Heart left ventricle (tissue), 13 donors: ENCODE data around the gene ARMC2.
"Not testable (repeated sequence)": the region's sequence is repeated elsewhere in the genome, so short reads cannot be mapped to it uniquely, and the experiment has no call there.

Experiments
- POLR2A ChIP-seq, 2 donors: fragments of 450-650 bp; IDR thresholded peaks; one replicate each; pipeline ENCODE4 v1.6.1; 2017; ENCODE audit warnings: antibody characterized with exemption in 2 of 2, mild to moderate bottlenecking in 2 of 2, moderate library complexity in 2 of 2
- TF ChIP-seq, protein P1 (sequence below), 12 donors: fragments of 200-600 bp; sonication (generic) in 4 of 12; IDR thresholded peaks; one replicate each; pipeline versions ENCODE4 v1.5.0 to v1.8.0; 2018 to 2022; ENCODE audit warnings: antibody characterized with exemption in 12 of 12, mild to moderate bottlenecking in 5 of 12
- donor health status: ischemic (EF 13 %, LVEDD 7.1; RV severe dilation, severe dysfunction).
- donor health status: DM: no; HTN: yes; CAD: no.
- donor health status: DM: no; HTN: no; CAD: no.
- donor health status: ischemic (EF 25% LVEDD 6.9; RV normal size, moderate dysfunction).
- donor health status: ischemic (EF 25% LVEDD 5.7; RV mildly dilated, moderate dysfunction).
- donor health status: ischemic (EF 35%, LVEDD 5.7; RV mildly dilated, moderate dysfunction).
- donor health status: nonischemic (EF 11% LVEDD 7.7; RV severe dilation, severe dysfunction).
- donor health status: DM: yes; HTN: yes; CAD: no.
- donor health status: PGD.
- donor health status: ischemic (EF 29% LVEDD 5.4; RV normal size, mild dysfunction).
- donor health status: nonischemic (EF 23%, LVEDD 6.1; RV moderate dilation, normal function).

DNA sequence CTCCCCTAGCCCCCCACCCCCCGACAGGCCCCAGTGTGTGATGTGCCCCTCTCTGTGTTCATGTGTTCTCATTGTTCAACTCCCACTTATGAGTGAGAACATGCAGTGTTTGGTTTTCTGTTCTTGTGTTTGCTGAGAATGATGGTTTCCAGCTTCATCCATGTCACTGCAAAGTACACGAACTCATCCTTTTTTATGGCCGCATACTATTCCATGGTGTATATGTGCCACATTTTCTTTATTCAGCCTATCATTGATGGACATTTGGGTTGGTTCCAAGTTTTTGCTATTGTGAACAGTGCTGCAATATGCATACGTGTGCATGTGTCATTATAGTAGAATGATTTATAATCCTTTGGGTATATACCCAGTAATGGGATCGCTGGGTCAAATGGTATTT lies 42.7 kb downstream of the ARMC2 start:
- TF ChIP-seq, protein P1, sequence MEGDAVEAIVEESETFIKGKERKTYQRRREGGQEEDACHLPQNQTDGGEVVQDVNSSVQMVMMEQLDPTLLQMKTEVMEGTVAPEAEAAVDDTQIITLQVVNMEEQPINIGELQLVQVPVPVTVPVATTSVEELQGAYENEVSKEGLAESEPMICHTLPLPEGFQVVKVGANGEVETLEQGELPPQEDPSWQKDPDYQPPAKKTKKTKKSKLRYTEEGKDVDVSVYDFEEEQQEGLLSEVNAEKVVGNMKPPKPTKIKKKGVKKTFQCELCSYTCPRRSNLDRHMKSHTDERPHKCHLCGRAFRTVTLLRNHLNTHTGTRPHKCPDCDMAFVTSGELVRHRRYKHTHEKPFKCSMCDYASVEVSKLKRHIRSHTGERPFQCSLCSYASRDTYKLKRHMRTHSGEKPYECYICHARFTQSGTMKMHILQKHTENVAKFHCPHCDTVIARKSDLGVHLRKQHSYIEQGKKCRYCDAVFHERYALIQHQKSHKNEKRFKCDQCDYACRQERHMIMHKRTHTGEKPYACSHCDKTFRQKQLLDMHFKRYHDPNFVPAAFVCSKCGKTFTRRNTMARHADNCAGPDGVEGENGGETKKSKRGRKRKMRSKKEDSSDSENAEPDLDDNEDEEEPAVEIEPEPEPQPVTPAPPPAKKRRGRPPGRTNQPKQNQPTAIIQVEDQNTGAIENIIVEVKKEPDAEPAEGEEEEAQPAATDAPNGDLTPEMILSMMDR (IDR thresholded peaks at IDR 0.05), result not testable (repeated sequence)
- not testable (repeated sequence) for TF ChIP-seq POLR2A (IDR thresholded peaks at IDR 0.05)
